H1 (cell line): ENCODE data around the gene GLI1. TPM values are rescaled to one million over a fixed set of nuclear protein-coding genes. Genes with fewer than 3 reads are reported as not detected.

Experiments
- ASH2L ChIP-seq: fragments of 200-600, 300-600 bp; sonication (generic); IDR thresholded peaks from one replicate; pipeline ENCODE4 v1.7.1; 2017; ENCODE audit warnings: low read length
- SUZ12 ChIP-seq: fragments of 200-600 bp; sonication (generic); IDR thresholded peaks from 2 replicates; pipeline ENCODE4 v1.6.1; 2012; ENCODE audit warnings: mild to moderate bottlenecking, inconsistent platforms, low read length, moderate library complexity, mixed read lengths
- polyA plus RNA-seq, 7 experiments: library from polyadenylated mRNA; depleted of rRNA in 3 of 7; stranded (reverse) in 5 of 7; unstranded in 2 of 7; fragments of >200 nt in 5 of 7; fragments of 200-250 nt in 2 of 7; gene quantifications; 1 replicate in 5 of 7; 2 replicates in 1 of 7; 4 replicates in 1 of 7; pipeline versions ENCODE4 v1.2.1 to v1.2.3, GENCODE V29; 2011 to 2013; ENCODE audit warnings: missing spikeins in 2 of 7, mixed read lengths in 2 of 7
- total RNA-seq: library from RNA; stranded (reverse); fragmentation: NEBNext Ultra II Directional; extraction: Animal tissue kit (Norgen Biotek cat#: 25700); gene quantifications from 2 replicates; pipeline ENCODE4 v1.2.1, GENCODE V29; 2021

The GLI1 gene
- total and polyA plus RNA-seq, 2 of the 8 experiments (the other 6 are each of a cell fraction or from before 2014, with no cell fraction given), result 23.5 to 25.3 TPM

- no peak for TF ChIP-seq ASH2L
- TF ChIP-seq SUZ12, result no peak
These were observed 6.3 kb downstream of the GLI1 start (continued) for GRCh38 chr12:57465747-57466505.
